ENCODE measurements around the gene NUDT12. TPM values are rescaled to one million over a fixed set of nuclear protein-coding genes. Genes with fewer than 3 reads are reported as not detected.

NUDT12 gene
- total RNA-seq, 4 donors from 2014 or later, result 1.5 to 37.1 (median 11.5) TPM

DNA sequence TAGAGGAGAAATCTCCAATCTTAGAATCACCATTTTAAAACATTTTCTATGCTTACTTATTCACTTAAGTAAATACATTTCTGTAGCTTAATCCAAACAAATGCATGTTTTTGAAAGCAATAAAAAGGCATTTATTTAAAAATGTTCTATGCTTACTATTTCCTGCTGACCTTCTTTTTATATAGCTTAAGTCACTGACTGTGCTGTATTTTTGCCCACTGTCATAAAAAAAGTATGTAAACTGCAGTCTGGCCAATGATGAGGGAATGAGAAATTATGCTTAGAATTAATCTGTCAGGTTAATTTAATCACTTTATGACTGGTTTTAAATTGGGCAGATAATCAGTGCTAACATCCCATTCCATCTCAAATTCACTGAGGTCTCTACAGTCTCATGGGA, 20.1 kb downstream of the NUDT12 start:
- Histone ChIP-seq H3K27ac (no peak overlapping the region), H3K4me3 (no peak overlapping the region), H3K9me3 (no peaks in the 10 kb centered on the region), H3K4me1 (no peaks in the 10 kb centered on the region), H3K27me3 (no peaks in the 10 kb centered on the region), H3K36me3 (no peaks in the 10 kb centered on the region)
- no peak for DNase-seq
- TF ChIP-seq, protein P1, sequence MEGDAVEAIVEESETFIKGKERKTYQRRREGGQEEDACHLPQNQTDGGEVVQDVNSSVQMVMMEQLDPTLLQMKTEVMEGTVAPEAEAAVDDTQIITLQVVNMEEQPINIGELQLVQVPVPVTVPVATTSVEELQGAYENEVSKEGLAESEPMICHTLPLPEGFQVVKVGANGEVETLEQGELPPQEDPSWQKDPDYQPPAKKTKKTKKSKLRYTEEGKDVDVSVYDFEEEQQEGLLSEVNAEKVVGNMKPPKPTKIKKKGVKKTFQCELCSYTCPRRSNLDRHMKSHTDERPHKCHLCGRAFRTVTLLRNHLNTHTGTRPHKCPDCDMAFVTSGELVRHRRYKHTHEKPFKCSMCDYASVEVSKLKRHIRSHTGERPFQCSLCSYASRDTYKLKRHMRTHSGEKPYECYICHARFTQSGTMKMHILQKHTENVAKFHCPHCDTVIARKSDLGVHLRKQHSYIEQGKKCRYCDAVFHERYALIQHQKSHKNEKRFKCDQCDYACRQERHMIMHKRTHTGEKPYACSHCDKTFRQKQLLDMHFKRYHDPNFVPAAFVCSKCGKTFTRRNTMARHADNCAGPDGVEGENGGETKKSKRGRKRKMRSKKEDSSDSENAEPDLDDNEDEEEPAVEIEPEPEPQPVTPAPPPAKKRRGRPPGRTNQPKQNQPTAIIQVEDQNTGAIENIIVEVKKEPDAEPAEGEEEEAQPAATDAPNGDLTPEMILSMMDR (IDR thresholded peaks at IDR 0.05), result no peak
- no peak for TF ChIP-seq POLR2A (IDR thresholded peaks at IDR 0.05)
- intact Hi-C loops (cut with DNase I; ENCODE audit: low total_unique reads), result no loop called here

DNA sequence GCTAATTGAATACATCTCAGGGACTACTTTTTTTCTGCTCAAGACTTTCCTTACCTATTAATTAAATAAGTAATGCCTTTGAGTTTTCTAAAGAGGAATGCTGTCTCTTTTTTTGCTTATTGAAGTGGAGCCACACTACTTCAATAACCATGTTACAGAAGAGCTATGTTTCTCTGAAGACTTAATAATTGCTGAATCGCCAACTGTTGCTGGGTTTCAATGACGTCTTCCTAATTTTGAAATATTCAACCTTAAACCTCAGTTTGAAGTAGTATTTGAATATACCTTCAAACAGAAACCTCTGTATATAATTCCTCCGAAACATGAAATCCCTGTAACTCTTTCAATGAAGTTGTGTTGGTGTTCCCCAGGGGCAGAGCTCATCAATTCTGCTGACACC, 21.0 kb downstream of the NUDT12 start:
- no peak for TF ChIP-seq POLR2A (IDR thresholded peaks at IDR 0.05)
- TF ChIP-seq, protein P1 (IDR thresholded peaks at IDR 0.05), result no peak
- no peaks in the 10 kb centered on the region for H3K27me3 ChIP-seq
- no peaks in the 10 kb centered on the region for H3K9me3 ChIP-seq
- DNase-seq, result no peak
- H3K4me3 ChIP-seq, result no peak overlapping the region
- H3K27ac ChIP-seq, result no peak overlapping the region
- H3K4me1 ChIP-seq, result no peaks in the 10 kb centered on the region
- H3K36me3 ChIP-seq, result no peaks in the 10 kb centered on the region
- intact Hi-C loops (cut with DNase I; ENCODE audit: low total_unique reads), result no loop called here

DNA sequence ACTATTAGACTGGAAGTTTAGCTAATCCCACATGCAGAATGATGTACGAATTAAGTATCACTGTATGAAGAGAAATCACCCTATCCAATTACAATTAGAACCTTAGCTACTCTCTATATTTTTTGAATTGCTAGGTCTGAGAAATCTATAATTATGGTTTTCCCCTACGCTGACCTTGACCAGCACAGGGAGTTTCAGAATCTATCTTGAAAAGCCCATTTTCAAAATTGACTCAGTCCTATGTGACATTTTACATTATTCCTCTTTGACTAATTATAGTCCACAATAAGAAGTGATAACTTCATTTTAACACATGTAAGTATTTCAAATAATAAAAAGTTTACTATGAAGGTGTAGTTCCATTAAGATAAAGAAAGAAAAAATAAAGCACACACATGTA, 21.5 kb downstream of the NUDT12 start:
- Histone ChIP-seq H3K9me3 (no peaks in the 10 kb centered on the region), H3K27me3 (no peaks in the 10 kb centered on the region), H3K36me3 (no peaks in the 10 kb centered on the region), H3K4me1 (no peaks in the 10 kb centered on the region), H3K27ac (no peak overlapping the region), H3K4me3 (no peak overlapping the region)
- DNase-seq, result no peak
- TF ChIP-seq, protein P1 (IDR thresholded peaks at IDR 0.05), result no peak
- TF ChIP-seq POLR2A (IDR thresholded peaks at IDR 0.05), result no peak
- intact Hi-C loops (cut with DNase I; ENCODE audit: low total_unique reads), result no loop called here

DNA sequence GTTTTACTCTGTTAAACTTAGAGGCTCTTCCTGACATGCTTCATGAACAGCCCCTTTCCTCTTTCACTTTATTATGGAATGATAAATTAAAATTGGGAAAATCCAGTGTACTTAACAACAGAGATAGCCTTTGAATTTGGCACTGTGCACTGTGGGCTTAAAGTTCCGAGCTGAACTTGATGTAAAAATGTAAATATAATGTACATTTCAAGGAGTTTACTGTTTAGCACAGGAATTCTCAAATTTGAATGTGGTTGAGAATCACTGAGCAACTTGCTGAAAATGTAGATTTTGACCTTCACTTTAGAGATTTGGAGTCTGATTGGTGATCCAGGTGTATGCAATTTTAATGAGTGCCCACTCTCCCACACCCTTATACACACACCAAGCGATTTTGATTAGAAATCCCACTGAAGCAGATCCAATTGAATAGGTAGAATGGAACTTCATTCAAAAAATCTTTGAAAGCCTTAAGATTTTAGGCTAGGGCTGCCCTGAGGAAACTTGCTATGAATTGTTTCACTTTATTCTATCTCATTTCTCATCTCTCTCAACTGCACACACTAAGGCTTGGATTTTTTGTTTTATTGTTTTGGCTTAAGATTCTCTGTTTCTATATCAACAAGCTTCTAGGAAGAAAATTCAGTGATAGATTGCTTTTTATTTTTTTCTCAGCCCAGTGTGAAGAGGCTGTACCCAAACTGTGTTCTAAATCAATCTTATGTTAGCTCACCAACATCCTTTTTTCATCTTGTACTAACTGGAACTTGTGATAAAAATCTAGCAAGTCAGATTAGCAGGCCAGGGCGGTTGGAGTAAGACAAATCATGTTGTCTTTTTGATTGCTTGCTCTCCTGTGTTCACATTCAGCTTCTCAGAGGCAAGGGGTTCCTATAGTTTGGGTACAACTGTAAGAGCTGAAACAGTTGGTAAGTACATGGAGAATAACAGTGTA, 22.9 kb downstream of the NUDT12 start:
- no peaks in the 10 kb centered on the region for H3K4me1 ChIP-seq
- H3K36me3 ChIP-seq, result no peaks in the 10 kb centered on the region
- no peaks in the 10 kb centered on the region for H3K9me3 ChIP-seq
- DNase-seq, result no peak
- TF ChIP-seq POLR2A (IDR thresholded peaks at IDR 0.05), result no peak
- TF ChIP-seq, protein P1 (IDR thresholded peaks at IDR 0.05), result no peak
- H3K27ac ChIP-seq, result no peak overlapping the region
- no peaks in the 10 kb centered on the region for H3K27me3 ChIP-seq
- intact Hi-C loops (cut with DNase I; ENCODE audit: low total_unique reads), result no loop called here
- H3K4me3 ChIP-seq, result no peak overlapping the region

DNA sequence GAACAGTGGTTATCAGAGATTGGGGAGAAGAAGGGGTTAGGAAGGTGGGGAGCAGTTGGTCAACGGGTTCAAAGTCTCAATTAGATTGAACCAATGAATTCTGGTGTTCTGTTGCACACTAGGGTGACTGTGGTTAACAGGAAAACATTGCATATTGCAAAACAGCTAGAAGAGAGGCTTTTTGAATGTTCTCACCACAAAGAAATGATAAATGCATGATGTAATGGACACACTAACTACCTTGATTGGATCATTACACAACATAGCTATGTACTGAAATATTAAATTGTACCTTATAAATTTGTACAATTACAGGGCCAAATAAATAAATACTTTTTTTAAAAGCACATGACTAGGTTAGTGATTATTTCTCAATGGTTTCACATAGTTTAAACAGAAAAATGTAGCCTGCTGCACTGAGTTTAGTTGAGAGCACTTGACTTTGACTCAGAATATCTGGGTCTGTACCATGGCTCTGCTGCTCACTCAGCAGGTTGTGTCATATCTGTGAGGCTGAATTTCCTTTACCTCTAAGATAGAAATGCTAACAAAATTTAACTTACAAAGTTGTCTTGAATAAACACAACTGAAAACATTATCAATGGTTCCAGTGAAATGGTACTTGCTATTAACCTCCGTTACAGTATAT, 30.4 kb downstream of the NUDT12 start:
- no peak for DNase-seq
- no peaks in the 10 kb centered on the region for H3K36me3 ChIP-seq
- H3K27me3 ChIP-seq, result no peaks in the 10 kb centered on the region
- H3K4me3 ChIP-seq, result no peak overlapping the region
- no peak overlapping the region for H3K27ac ChIP-seq
- TF ChIP-seq, protein P1 (IDR thresholded peaks at IDR 0.05), result no peak
- no peak for TF ChIP-seq POLR2A (IDR thresholded peaks at IDR 0.05)
- H3K4me1 ChIP-seq, result no peaks in the 10 kb centered on the region
- intact Hi-C loops (cut with DNase I; ENCODE audit: low total_unique reads), result no loop called here
- no peaks in the 10 kb centered on the region for H3K9me3 ChIP-seq
